ENCODE data around the gene MIAT.

DNA sequence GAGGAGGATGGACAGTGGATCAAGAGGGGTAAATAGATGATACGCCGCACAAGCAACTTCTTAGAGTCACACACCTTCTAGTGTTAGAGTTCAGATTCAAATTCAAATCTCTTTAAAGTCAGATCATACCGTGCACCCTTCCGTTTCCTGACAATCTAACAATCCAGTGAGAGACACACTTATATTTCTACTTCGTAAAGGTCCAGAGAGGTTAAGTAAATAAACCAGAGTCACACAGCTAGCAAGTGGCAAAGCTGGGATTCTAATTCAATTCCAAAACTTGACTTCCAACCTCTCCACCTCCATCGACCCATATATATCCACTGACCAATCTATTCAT, 34.0 kb downstream of the MIAT start:
- TF ChIP-seq CTCF (IDR thresholded peaks at IDR 0.05; ENCODE audit: control extremely low read depth in 1 of 3, insufficient read depth in 1 of 3, low read depth in 1 of 3, low read length in 3 of 3) (no peak), FOSL1 (IDR thresholded peaks at IDR 0.05; ENCODE audit: insufficient read depth, low read depth, low read length) (no peak), YY1 (IDR thresholded peaks at IDR 0.05; ENCODE audit: low read depth, low read length) (no peak), PHF8 (conservative IDR thresholded peaks at IDR 0.05; ENCODE audit: low read depth, low read length) (no peak), POLR2AphosphoS5 (IDR thresholded peaks at IDR 0.05; ENCODE audit: low read depth, low read length) (no peak), SUZ12 (IDR thresholded peaks at IDR 0.05; ENCODE audit: low read length) (no peak), CHD2 (IDR thresholded peaks at IDR 0.05; ENCODE audit: low read length) (no peak)

All from H1 (cell line).